Breast epithelium (tissue), 4 donors: ENCODE measurements around the gene PLXNA2. TPM values are rescaled to one million over a fixed set of nuclear protein-coding genes. Genes with fewer than 3 reads are reported as not detected.

Experiments used
- DNase-seq, 2 donors: peaks; one replicate each; pipeline ENCODE4 v3.0.0-alpha.2; 2019; ENCODE audit warnings: low spot score in 2 of 2
- H3K27ac ChIP-seq, 2 donors: fragments of 200-600 bp; sonication (generic) in 1 of 2; one replicate each; pipeline ENCODE4 v1.5.1; 2016 to 2019; ENCODE audit warnings: mild to moderate bottlenecking in 1 of 2
- H3K27me3 ChIP-seq, 2 donors: fragments of 200-600 bp; sonication (generic) in 1 of 2; one replicate each; pipeline versions ENCODE4 v1.5.1 to v1.6.0; 2017 to 2019; ENCODE audit warnings: control low read depth in 1 of 2, mild to moderate bottlenecking in 1 of 2
- H3K36me3 ChIP-seq: fragments of 200-600 bp; one replicate; pipeline ENCODE4 v1.5.1; 2019
- H3K4me1 ChIP-seq, 2 donors: fragments of 200-600 bp; sonication (generic); one replicate each; pipeline ENCODE4 v1.5.1; 2016 to 2019; ENCODE audit warnings: control low read depth in 1 of 2
- H3K4me3 ChIP-seq, 3 donors: fragments of 200-600 bp; sonication (generic); 1 replicate in 2 of 3; 2 replicates in 1 of 3; pipeline ENCODE4 v1.5.1; 2016 to 2019; ENCODE audit warnings: mild to moderate bottlenecking in 3 of 3, moderate library complexity in 2 of 3
- H3K9me3 ChIP-seq, 2 donors: fragments of 200-600 bp; sonication (generic) in 1 of 2; one replicate each; pipeline ENCODE4 v1.5.1; 2016 to 2019; ENCODE audit warnings: control low read depth in 1 of 2
- CTCF ChIP-seq, 3 donors: fragments of 450-650 bp; IDR thresholded peaks; one replicate each; pipeline ENCODE4 v1.5.1; 2016 to 2017; ENCODE audit warnings: antibody characterized with exemption in 3 of 3, mild to moderate bottlenecking in 3 of 3, moderate library complexity in 3 of 3
- POLR2A ChIP-seq: fragments of 450-650 bp; IDR thresholded peaks from one replicate; pipeline ENCODE4 v1.6.1; 2016; ENCODE audit warnings: antibody characterized with exemption, mild to moderate bottlenecking, moderate library complexity
- POLR2AphosphoS5 ChIP-seq, 3 donors: sonication (generic); formaldehyde crosslinking; IDR thresholded peaks; one replicate each; pipeline ENCODE4 v1.6.1; 2017; ENCODE audit warnings: antibody characterized with exemption in 3 of 3
- intact Hi-C: fragments of 100-400 bp; cut with DNase I; formaldehyde crosslinking; loops from one replicate; pipeline ENCODE4 v1.15.1; 2023; ENCODE audit warnings: low total_unique reads
- total RNA-seq, 3 donors: library from RNA; depleted of rRNA; stranded (reverse); fragments of >200 nt; gene quantifications; one replicate each; pipeline ENCODE4 v1.1.0, GENCODE V29; 2016

The PLXNA2 gene
- total RNA-seq, 3 donors from 2014 or later: 11.3 to 18.2 (median 11.5) TPM

- DNase-seq: no peak
- no peak for TF ChIP-seq POLR2AphosphoS5 (IDR thresholded peaks at IDR 0.05)
- TF ChIP-seq CTCF (IDR thresholded peaks at IDR 0.05): no peak
- no peak for TF ChIP-seq POLR2A
- intact Hi-C loops: no loop called here
- Histone ChIP-seq H3K4me1 (no peaks in the 10 kb centered on the region), H3K27ac (no peak overlapping the region), H3K27me3 (no peaks in the 10 kb centered on the region), H3K9me3 (no peaks in the 10 kb centered on the region), H3K4me3 (no peak overlapping the region), H3K36me3 (no peaks in the 10 kb centered on the region)
These were observed 236.8 kb downstream of the PLXNA2 start for GRCh38 chr1:208007319-208007937.

- H3K27me3 ChIP-seq: no peaks in the 10 kb centered on the region
- H3K4me3 ChIP-seq: no peak overlapping the region
- no peak overlapping the region for H3K27ac ChIP-seq
- no peak for DNase-seq
- no peak for TF ChIP-seq CTCF (IDR thresholded peaks at IDR 0.05)
- no peak for TF ChIP-seq POLR2AphosphoS5 (IDR thresholded peaks at IDR 0.05)
- TF ChIP-seq POLR2A: no peak
- H3K36me3 ChIP-seq: no peaks in the 10 kb centered on the region
- intact Hi-C loops: no loop called here
- H3K9me3 ChIP-seq: no peaks in the 10 kb centered on the region
- no peaks in the 10 kb centered on the region for H3K4me1 ChIP-seq
These were observed 237.8 kb downstream of the PLXNA2 start for GRCh38 chr1:208006258-208006920.

- TF ChIP-seq CTCF (IDR thresholded peaks at IDR 0.05): no peak
- TF ChIP-seq POLR2AphosphoS5 (IDR thresholded peaks at IDR 0.05): no peak
- Histone ChIP-seq H3K27ac (no peak overlapping the region), H3K9me3 (no peaks in the 10 kb centered on the region), H3K4me3 (no peak overlapping the region), H3K36me3 (no peaks in the 10 kb centered on the region), H3K4me1 (no peaks in the 10 kb centered on the region), H3K27me3 (no peaks in the 10 kb centered on the region)
- intact Hi-C loops: no loop called here
- no peak for DNase-seq
These were observed 239.3 kb downstream of the PLXNA2 start for GRCh38 chr1:208004851-208005250.

- intact Hi-C loops: no loop called here
- Histone ChIP-seq H3K9me3 (no peaks in the 10 kb centered on the region), H3K27me3 (no peaks in the 10 kb centered on the region), H3K27ac (no peak overlapping the region), H3K4me3 (no peak overlapping the region), H3K4me1 (no peaks in the 10 kb centered on the region), H3K36me3 (no peaks in the 10 kb centered on the region)
- DNase-seq: no peak
- TF ChIP-seq POLR2A: no peak
- TF ChIP-seq POLR2AphosphoS5 (IDR thresholded peaks at IDR 0.05): no peak
- no peak for TF ChIP-seq CTCF (IDR thresholded peaks at IDR 0.05)
These were observed 240.9 kb downstream of the PLXNA2 start for GRCh38 chr1:208003241-208003640.

GRCh38 chr1:208002672-208003071 is 241.5 kb downstream of the PLXNA2 start:
- no peaks in the 10 kb centered on the region for H3K36me3 ChIP-seq
- no peaks in the 10 kb centered on the region for H3K27me3 ChIP-seq
- no peak for DNase-seq
- no peak overlapping the region for H3K27ac ChIP-seq
- no peaks in the 10 kb centered on the region for H3K4me1 ChIP-seq
- H3K4me3 ChIP-seq: no peak overlapping the region
- intact Hi-C loops: no loop called here
- H3K9me3 ChIP-seq: no peaks in the 10 kb centered on the region
- TF ChIP-seq POLR2A (no peak), POLR2AphosphoS5 (IDR thresholded peaks at IDR 0.05) (no peak), CTCF (IDR thresholded peaks at IDR 0.05) (no peak)
